HEK293T (cell line): Measurements from ENCODE around the gene MAN1A2.

Experiments used
- ARNT ChIP-seq: fragments of 450-650 bp; IDR thresholded peaks from 2 replicates; pipeline ENCODE4 v1.6.1; 2017; ENCODE audit warnings: mild to moderate bottlenecking
- BHLHE40 ChIP-seq: fragments of 450-650 bp; IDR thresholded peaks from 2 replicates; pipeline ENCODE4 v1.6.1; 2016; ENCODE audit warnings: mild to moderate bottlenecking, moderate library complexity, borderline replicate concordance
- CTBP1 ChIP-seq: fragments of 450-650 bp; IDR thresholded peaks from 2 replicates; pipeline ENCODE4 v1.6.1; 2016; ENCODE audit warnings: borderline replicate concordance
- ELF4 ChIP-seq: fragments of 450-650 bp; IDR thresholded peaks from 2 replicates; pipeline ENCODE4 v1.6.1; 2017; ENCODE audit warnings: antibody characterized with exemption
- FOXA1 ChIP-seq: fragments of 450-650 bp; IDR thresholded peaks from 2 replicates; pipeline ENCODE4 v1.6.1; 2016; ENCODE audit warnings: mild to moderate bottlenecking
- FOXK2 ChIP-seq: fragments of 450-650 bp; IDR thresholded peaks from 2 replicates; pipeline ENCODE4 v1.6.1; 2016; ENCODE audit warnings: mild to moderate bottlenecking
- NFRKB ChIP-seq: fragments of 450-650 bp; IDR thresholded peaks from 2 replicates; pipeline ENCODE4 v1.6.1; 2016; ENCODE audit warnings: mild to moderate bottlenecking, moderate library complexity
- PKNOX1 ChIP-seq: fragments of 450-650 bp; IDR thresholded peaks from 2 replicates; pipeline ENCODE4 v1.6.1; 2016
- TARDBP ChIP-seq: fragments of 450-650 bp; IDR thresholded peaks from 2 replicates; pipeline ENCODE4 v1.6.1; 2016

GRCh38 chr1:117335376-117336086 is 31.7 kb upstream of the MAN1A2 start:
- no peak for TF ChIP-seq BHLHE40
- TF ChIP-seq FOXK2, result no peak
- no peak for TF ChIP-seq TARDBP
- TF ChIP-seq FOXA1, result no peak
- no peak for TF ChIP-seq ARNT
- no peak for TF ChIP-seq NFRKB
- TF ChIP-seq PKNOX1, result no peak
- no peak for TF ChIP-seq ELF4
- TF ChIP-seq CTBP1, result no peak
